Measurements from ENCODE around the gene ZBTB5. TPM values are rescaled to one million over a fixed set of nuclear protein-coding genes. Genes with fewer than 3 reads are reported as not detected.

ZBTB5 gene
- total and polyA plus RNA-seq, 2 of the 8 experiments (the other 6 are each of a cell fraction or from before 2014, with no cell fraction given): 13.3 to 14.5 TPM

GRCh38 chr9:37507566-37508134 is 42.4 kb upstream of the ZBTB5 start (continued):
- TF ChIP-seq CHD7 (IDR thresholded peaks at IDR 0.05; ENCODE audit: insufficient replicate concordance, low read length): no peak
- no peak for TF ChIP-seq SP1 (IDR thresholded peaks at IDR 0.05; ENCODE audit: low read depth, low read length)
- TF ChIP-seq CREB1 (IDR thresholded peaks at IDR 0.05): no peak
- no peak for TF ChIP-seq HDAC6 (IDR thresholded peaks at IDR 0.05; ENCODE audit: low read depth, low read length)
- no peak for TF ChIP-seq EGR1 (IDR thresholded peaks at IDR 0.05; ENCODE audit: borderline replicate concordance, low read depth, low read length)
- no peak for TF ChIP-seq CBX8 (IDR thresholded peaks at IDR 0.05; ENCODE audit: borderline replicate concordance, low read depth, low read length)
- no peak for TF ChIP-seq CHD2 (IDR thresholded peaks at IDR 0.05; ENCODE audit: low read length)
- TF ChIP-seq ATF3 (IDR thresholded peaks at IDR 0.05; ENCODE audit: insufficient read depth, low read depth, low read length): no peak
- TF ChIP-seq HDAC2 (IDR thresholded peaks at IDR 0.05; ENCODE audit: borderline replicate concordance in 1 of 2, low read depth in 2 of 2, low read length in 2 of 2): no peak

Data from H1 (cell line).